Stimulated activated naive B cell treated with anti-CD40 and anti-IgM and Interleukin-4, amounts not matched to agents 10 μg/mL and 1 μg/mL and 100 μg/mL, for 72 hours (primary cell): ENCODE data around the gene TWIST2.
A peak's percentile ranks its signal among the peaks of the same experiment; 100 is the strongest.

ENCODE experiments used
- ATAC-seq, 2 donors: fragments of 150-1000 bp; cut with Tn5 transposase; replicated peaks; 2 replicates each; pipeline ENCODE4 v1.10.0; 2021; ENCODE audit warnings: moderate library complexity in 1 of 2
- DNase-seq: peaks from one replicate; pipeline ENCODE4 v3.0.0; 2021
- H3K27ac Mint-ChIP-seq: one replicate; pipeline ENCODE4 v1.8.0; 2022; ENCODE audit warnings: mild to moderate bottlenecking, mixed read lengths
- H3K27me3 Mint-ChIP-seq, 2 donors: one replicate each; pipeline ENCODE4 v1.8.0; 2022; ENCODE audit warnings: mixed read lengths in 2 of 2
- H3K36me3 Mint-ChIP-seq, 2 donors: one replicate each; pipeline ENCODE4 v1.8.0; 2022; ENCODE audit warnings: mixed read lengths in 2 of 2, mild to moderate bottlenecking in 1 of 2
- H3K4me1 Mint-ChIP-seq, 2 donors: one replicate each; pipeline ENCODE4 v1.8.0; 2022; ENCODE audit warnings: mixed read lengths in 2 of 2, mild to moderate bottlenecking in 1 of 2
- H3K4me3 Mint-ChIP-seq, 2 donors: one replicate each; pipeline ENCODE4 v1.8.0; 2022; ENCODE audit warnings: mild to moderate bottlenecking in 2 of 2, mixed read lengths in 2 of 2, moderate library complexity in 1 of 2
- H3K9me3 Mint-ChIP-seq, 2 donors: one replicate each; pipeline ENCODE4 v1.8.0; 2022; ENCODE audit warnings: mixed read lengths in 2 of 2, mild to moderate bottlenecking in 1 of 2

TWIST2 gene

DNA sequence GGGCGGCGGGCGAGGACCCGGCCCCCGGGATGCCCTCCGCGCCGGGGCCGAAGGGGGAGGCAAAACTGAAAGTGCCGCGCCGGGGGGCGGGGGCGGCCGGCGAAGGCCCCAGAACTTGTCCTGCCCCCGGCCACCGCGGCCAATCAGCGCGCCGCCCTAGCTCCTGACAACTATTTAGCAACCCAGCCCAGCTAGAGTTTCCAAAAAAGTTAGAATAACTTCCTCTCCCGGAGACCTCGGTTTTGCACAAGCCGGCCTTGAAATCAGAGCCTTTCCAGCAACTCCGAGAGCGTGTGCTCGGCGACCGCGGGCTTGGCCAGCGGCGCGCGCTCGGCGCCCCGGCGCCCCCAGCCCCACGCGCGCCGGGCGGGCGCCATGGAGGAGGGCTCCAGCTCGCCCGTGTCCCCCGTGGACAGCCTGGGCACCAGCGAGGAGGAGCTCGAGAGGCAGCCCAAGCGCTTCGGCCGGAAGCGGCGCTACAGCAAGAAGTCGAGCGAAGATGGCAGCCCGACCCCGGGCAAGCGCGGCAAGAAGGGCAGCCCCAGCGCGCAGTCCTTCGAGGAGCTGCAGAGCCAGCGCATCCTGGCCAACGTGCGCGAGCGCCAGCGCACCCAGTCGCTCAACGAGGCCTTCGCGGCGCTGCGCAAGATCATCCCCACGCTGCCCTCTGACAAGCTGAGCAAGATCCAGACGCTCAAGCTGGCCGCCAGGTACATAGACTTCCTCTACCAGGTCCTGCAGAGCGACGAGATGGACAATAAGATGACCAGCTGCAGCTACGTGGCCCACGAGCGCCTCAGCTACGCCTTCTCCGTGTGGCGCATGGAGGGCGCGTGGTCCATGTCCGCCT, at the start of gene TWIST2:
TSS of gene TWIST2 (plus strand) at position 245 of the 850 bp plus-strand sequence. CDS start at position 376, 131 bp downstream.
- ATAC-seq, result no peak
- H3K4me3 Mint-ChIP-seq, result peak within 1 kb of the TSS in 1 of 2 donors; percentile 14
- peaks cover 20 to 46% of the 10 kb centered on the region in 2 donors for H3K27me3 Mint-ChIP-seq

DNA sequence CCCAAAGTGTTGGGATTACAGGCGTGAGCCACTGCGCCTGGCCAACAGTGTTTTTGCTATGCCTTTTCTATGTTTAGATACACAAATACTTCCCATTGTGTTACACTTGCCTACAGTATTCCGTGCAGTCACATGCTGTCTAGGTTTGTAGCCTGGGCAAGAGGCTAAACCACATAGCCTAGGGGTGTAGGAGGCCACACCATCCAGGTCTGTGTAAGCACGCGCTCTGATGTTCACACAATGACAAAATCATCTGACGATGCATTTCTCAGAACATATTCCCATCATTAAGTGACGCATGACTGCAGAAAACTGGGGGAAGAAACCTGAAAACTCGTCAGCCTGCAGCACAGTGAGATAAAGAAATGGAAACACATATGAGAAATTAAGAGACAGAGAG, 46.1 kb upstream of the TWIST2 start:
- H3K4me3 Mint-ChIP-seq, result no peak overlapping the region
- no peak overlapping the region for H3K27ac Mint-ChIP-seq
- peaks cover 8 to 16% of the 10 kb centered on the region in 2 donors for H3K27me3 Mint-ChIP-seq
- no peaks in the 10 kb centered on the region for H3K9me3 Mint-ChIP-seq
- DNase-seq, result no peak
- H3K36me3 Mint-ChIP-seq, result no peaks in the 10 kb centered on the region
- ATAC-seq, result no peak
- no peaks in the 10 kb centered on the region for H3K4me1 Mint-ChIP-seq

More for the DNA sequence above, at the start of gene TWIST2:
- Mint-ChIP-seq H3K4me1 (no peaks in the 10 kb centered on the region), H3K36me3 (no peaks in the 10 kb centered on the region), H3K9me3 (no peaks in the 10 kb centered on the region), H3K27ac (no peak within 1 kb of the TSS)
- DNase-seq, result no peak

DNA sequence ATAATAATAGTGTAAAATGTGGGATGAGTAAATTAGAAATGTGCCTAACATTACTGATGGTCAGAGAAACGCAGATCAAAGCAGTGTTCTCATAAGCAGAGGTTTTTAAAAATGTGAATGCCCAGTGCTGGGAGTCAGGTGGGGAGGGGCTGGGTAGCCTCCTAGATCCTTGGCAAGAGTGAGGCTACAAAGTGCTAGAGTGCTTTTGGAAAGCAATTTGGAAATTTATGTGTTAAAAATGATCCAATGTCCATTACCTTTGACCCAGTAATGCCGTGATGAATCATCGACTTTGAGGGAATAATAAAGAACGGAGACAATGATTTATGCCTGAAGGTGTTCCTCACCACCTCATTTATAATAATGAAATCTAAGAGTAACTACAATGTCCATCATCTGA, 44.9 kb upstream of the TWIST2 start:
- Mint-ChIP-seq H3K27me3 (peaks cover 8 to 9% of the 10 kb centered on the region in 2 donors), H3K9me3 (no peaks in the 10 kb centered on the region), H3K36me3 (no peaks in the 10 kb centered on the region), H3K4me3 (no peak overlapping the region), H3K27ac (no peak overlapping the region), H3K4me1 (no peaks in the 10 kb centered on the region)
- ATAC-seq (no peak), DNase-seq (no peak)

DNA sequence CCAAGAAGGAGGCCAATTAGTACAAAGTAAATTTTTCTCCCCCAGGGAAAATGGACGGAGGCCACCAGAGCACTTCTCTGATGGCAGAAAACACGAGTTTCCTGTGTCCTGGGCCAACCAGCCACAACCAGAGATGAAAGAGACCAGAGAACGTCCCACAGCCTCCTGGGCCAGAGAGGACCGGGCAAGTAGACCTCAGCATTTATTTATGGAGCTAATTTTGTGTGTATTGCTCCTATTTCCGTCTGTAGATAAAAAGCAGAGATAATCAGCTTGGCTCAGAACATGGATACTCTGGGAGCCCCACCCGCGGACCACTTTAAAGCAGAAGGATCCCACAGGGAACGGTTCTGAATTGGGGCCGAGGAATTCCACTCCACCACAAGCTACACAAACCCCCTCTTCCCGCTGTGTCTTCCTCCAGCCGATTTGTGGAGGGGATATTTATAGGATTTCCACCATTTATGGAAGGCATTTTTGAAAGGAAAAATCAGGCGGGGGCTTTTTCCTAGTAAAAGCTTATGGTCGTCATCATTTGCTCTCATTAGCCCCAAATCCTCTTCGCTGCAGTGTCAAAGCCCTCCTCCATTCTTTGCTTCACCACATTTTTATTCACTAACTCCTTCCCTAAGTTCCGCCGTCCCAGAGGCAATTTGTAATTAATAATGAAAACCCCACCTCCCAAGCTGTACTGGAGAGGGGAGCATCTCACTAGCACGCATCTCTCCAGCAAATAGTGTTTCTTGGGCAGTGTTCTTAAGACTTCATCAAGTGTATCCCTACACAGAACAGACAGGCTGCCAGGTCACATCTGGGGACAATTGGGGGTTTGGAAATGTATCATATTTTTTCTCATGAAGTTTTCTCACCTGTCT, 43.7 kb upstream of the TWIST2 start:
- DNase-seq (no peak), ATAC-seq (no peak)
- Mint-ChIP-seq H3K9me3 (peaks cover 2 to 8% of the 10 kb centered on the region in 2 donors), H3K27ac (no peak overlapping the region), H3K4me3 (no peak overlapping the region), H3K36me3 (peaks cover 0 to 2% of the 10 kb centered on the region in 2 donors), H3K27me3 (peaks cover 8 to 9% of the 10 kb centered on the region in 2 donors), H3K4me1 (no peaks in the 10 kb centered on the region)

DNA sequence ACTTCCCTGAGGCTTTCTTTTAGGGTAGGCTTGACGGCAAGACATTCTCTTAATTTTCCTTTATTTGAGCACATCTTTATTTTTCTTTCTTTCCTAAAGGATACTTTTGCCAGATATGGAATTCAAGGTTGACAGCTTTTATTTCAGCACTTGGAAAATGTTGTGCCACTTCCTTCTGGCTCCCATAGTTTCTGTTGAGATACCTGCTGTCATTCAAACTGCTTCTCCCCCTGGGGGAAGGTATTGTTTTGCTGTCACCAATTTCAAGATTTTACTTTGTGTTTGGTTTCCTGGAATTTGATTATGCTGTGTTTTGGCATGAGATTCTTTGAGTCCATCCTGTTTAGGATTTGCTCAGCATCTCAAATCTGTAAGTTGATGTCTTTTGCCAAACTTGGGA, 39.1 kb upstream of the TWIST2 start:
- H3K36me3 Mint-ChIP-seq, result peaks cover 0 to 3% of the 10 kb centered on the region in 2 donors
- H3K27me3 Mint-ChIP-seq, result peaks cover 0 to 5% of the 10 kb centered on the region in 2 donors
- DNase-seq (no peak), ATAC-seq (no peak)
- no peaks in the 10 kb centered on the region for H3K4me1 Mint-ChIP-seq
- H3K4me3 Mint-ChIP-seq, result no peak overlapping the region
- peaks cover 3 to 9% of the 10 kb centered on the region in 2 donors for H3K9me3 Mint-ChIP-seq
- H3K27ac Mint-ChIP-seq, result no peak overlapping the region

DNA sequence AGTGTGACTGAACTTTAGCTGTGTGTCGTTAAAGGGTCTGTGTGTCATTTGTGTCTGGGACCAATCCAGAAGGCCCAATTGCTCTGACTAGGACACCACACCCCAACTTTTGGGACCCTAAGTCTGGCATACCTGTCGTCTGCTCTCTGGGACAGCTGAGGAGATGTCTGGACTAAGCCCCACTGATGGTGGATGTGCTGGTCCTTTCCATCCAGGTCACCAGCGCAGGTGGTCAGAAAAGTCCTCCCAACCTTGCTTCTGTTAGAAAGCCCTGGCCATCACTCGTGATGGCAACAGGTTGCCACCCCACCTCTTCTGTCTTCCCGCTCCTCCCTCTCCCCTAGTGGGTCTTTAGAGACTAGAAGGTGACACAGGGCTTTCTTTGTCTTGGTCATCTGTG, 37.6 kb upstream of the TWIST2 start:
- DNase-seq, result no peak
- no peak overlapping the region for H3K27ac Mint-ChIP-seq
- peaks cover 3 to 9% of the 10 kb centered on the region in 2 donors for H3K9me3 Mint-ChIP-seq
- H3K27me3 Mint-ChIP-seq, result peaks cover 8 to 11% of the 10 kb centered on the region in 2 donors
- H3K4me1 Mint-ChIP-seq, result no peaks in the 10 kb centered on the region
- peaks cover 0 to 3% of the 10 kb centered on the region in 2 donors for H3K36me3 Mint-ChIP-seq
- no peak overlapping the region for H3K4me3 Mint-ChIP-seq
- no peak for ATAC-seq

DNA sequence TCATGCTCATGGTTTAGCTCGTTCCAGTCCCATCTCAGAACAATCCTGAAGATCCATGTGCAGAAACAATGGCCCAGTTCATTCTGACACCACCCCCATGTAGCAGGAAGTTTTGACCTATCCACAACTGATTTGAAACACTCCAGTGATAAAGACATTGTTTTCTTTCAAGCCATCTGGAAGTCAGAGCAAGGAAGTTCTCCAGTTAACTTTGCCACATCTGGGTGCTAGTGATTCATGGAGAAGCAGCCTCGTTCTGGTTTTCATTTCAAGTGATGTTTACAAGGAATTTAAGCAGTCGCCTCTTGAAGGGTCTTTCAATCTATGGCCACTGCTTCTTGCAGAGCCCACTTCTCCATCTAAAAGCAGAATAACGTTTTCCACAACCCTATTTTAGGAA, 36.6 kb upstream of the TWIST2 start:
- peaks cover 0 to 3% of the 10 kb centered on the region in 2 donors for H3K36me3 Mint-ChIP-seq
- DNase-seq (no peak), ATAC-seq (no peak)
- no peak overlapping the region for H3K4me3 Mint-ChIP-seq
- peaks cover 3 to 9% of the 10 kb centered on the region in 2 donors for H3K9me3 Mint-ChIP-seq
- no peaks in the 10 kb centered on the region for H3K4me1 Mint-ChIP-seq
- H3K27me3 Mint-ChIP-seq, result peaks cover 8 to 11% of the 10 kb centered on the region in 2 donors
- no peak overlapping the region for H3K27ac Mint-ChIP-seq

DNA sequence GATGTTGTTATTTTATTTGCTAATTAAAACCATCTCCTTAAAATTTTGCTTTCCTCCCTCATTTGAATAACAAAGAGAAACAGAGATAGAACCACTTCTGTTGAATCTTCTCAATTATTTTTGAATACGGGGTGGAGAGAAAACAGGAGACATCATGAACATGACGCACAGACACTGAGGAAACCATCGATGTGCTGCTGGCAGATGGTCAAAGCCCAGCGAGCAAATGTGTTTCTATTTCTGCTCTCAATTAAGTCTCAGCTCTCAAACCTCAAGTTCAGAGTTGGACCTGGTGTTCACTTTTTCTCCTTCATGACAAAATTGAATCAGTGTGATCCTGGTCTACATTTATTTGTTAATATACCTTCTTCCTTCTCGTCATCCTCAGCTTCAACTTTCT, 36.1 kb upstream of the TWIST2 start:
- H3K9me3 Mint-ChIP-seq, result peaks cover 3 to 9% of the 10 kb centered on the region in 2 donors
- H3K4me3 Mint-ChIP-seq, result no peak overlapping the region
- H3K27ac Mint-ChIP-seq, result no peak overlapping the region
- H3K36me3 Mint-ChIP-seq, result peaks cover 0 to 3% of the 10 kb centered on the region in 2 donors
- H3K4me1 Mint-ChIP-seq, result no peaks in the 10 kb centered on the region
- DNase-seq, result no peak
- no peak for ATAC-seq
- H3K27me3 Mint-ChIP-seq, result peaks cover 11 to 12% of the 10 kb centered on the region in 2 donors

DNA sequence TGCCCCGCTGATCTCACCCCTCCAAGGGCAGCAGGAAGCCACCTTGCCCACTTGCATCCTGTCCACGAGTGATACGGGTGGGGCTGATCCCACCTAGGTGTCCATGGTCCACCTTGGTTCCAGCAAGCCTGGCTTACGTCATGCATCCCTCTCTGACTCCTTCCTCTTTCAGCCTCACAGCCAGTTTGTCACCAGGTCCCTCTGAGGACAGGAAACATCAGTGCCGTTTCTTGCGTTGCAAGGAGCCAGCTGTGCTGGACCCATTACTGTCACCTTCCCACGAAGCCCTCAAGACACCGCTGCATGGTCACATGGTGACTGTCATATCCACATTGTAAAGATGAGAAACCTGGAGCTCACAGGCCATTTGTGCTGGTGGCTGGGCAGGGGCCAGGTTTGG, 34.8 kb upstream of the TWIST2 start:
- H3K4me3 Mint-ChIP-seq, result no peak overlapping the region
- peaks cover 19 to 25% of the 10 kb centered on the region in 2 donors for H3K27me3 Mint-ChIP-seq
- DNase-seq (no peak), ATAC-seq (no peak)
- peaks cover 0 to 3% of the 10 kb centered on the region in 2 donors for H3K36me3 Mint-ChIP-seq
- no peaks in the 10 kb centered on the region for H3K4me1 Mint-ChIP-seq
- H3K9me3 Mint-ChIP-seq, result peaks cover 3 to 9% of the 10 kb centered on the region in 2 donors
- H3K27ac Mint-ChIP-seq, result no peak overlapping the region

DNA sequence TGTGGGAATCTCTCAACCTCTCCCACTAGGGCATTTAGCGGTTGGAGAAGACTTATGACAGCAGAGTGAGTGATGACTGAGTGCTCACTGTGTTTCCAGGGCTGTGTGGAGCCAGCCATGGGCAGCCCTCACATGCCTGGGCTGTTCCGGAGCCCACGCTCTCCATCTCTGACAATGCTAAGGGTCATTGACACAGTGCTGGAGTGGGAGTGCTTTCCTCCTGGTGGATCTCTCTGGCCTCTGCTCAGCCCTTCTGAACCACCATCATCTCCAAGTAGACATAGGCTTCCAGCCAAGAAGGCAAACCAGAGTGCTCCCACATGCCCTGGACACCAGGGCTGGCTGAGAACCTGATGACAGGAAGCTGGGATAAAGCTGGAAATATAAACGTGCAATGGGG, 33.1 kb upstream of the TWIST2 start:
- peaks cover 28 to 40% of the 10 kb centered on the region in 2 donors for H3K27me3 Mint-ChIP-seq
- no peaks in the 10 kb centered on the region for H3K36me3 Mint-ChIP-seq
- DNase-seq, result no peak
- no peak for ATAC-seq
- H3K4me3 Mint-ChIP-seq, result no peak overlapping the region
- H3K9me3 Mint-ChIP-seq, result peaks cover 1 to 5% of the 10 kb centered on the region in 2 donors
- H3K4me1 Mint-ChIP-seq, result no peaks in the 10 kb centered on the region
- H3K27ac Mint-ChIP-seq, result no peak overlapping the region

DNA sequence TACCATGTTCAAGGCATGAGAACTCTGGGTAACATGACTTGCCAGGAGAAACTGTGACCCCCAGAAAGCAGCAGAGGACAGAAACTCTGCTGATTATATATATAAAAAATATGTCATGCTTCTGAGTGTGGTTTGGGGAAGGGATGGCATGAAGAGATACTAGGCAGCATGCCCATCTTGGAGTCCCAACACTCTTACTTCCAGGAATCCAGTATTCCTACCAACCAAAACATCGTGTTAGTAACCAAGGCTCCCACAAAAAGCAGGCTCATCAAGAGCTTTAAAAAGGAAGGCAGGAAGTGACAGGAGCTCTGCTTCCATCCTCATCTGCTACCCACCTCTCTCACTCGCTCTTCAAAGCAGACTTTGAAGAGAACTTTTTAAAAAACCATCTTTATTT, 31.6 kb upstream of the TWIST2 start:
- Mint-ChIP-seq H3K27me3 (peaks cover 33 to 47% of the 10 kb centered on the region in 2 donors), H3K4me1 (no peaks in the 10 kb centered on the region), H3K27ac (no peak overlapping the region), H3K4me3 (no peak overlapping the region), H3K9me3 (peaks cover 5% of the 10 kb centered on the region in 2 donors), H3K36me3 (no peaks in the 10 kb centered on the region)
- ATAC-seq (no peak), DNase-seq (no peak)

DNA sequence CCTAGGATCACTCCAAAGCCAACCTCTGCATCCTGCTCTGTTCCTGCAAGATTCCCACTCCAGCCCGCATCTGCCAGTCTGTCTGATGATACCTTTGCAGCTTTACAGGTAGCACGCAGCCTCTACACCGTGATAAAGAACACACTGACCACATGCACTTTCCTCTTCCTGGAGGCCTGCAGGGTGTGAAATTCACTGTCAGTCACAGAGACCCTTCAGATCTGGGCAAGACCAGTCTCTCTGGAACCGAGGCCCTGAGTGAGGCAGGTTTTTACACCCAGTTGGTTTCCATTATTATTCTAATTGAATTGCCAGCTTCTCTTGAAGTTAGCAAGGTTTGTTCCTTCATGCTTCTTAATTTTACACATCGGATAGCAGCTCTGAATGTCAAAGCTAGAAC, 30.5 kb upstream of the TWIST2 start:
- Mint-ChIP-seq H3K36me3 (no peaks in the 10 kb centered on the region), H3K27ac (no peak overlapping the region), H3K9me3 (peaks cover 5 to 8% of the 10 kb centered on the region in 2 donors), H3K27me3 (peaks cover 36 to 47% of the 10 kb centered on the region in 2 donors), H3K4me1 (no peaks in the 10 kb centered on the region), H3K4me3 (no peak overlapping the region)
- DNase-seq (no peak), ATAC-seq (no peak)

DNA sequence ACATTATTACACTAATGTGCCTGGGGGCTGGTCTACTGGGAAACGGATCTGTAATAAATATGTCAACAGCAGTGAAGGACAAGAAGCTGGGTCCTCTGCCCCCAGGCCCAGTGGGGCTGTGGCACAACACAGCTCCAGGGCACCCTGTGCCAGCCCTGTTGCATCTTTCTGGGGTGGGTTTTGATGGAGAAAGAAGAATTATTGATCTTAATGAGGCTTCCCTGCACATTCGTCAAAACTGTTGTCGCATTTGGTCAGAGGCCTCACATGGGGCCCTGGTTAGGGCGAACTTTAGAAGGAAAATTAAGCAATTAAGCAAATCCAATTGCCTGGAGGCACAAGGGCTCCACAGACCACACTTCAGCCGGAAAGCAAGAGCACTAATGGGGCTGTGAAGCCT, 30.0 kb upstream of the TWIST2 start:
- H3K4me3 Mint-ChIP-seq, result no peak overlapping the region
- no peak for ATAC-seq
- H3K27me3 Mint-ChIP-seq, result peaks cover 36 to 47% of the 10 kb centered on the region in 2 donors
- H3K4me1 Mint-ChIP-seq, result no peaks in the 10 kb centered on the region
- DNase-seq, result no peak
- no peak overlapping the region for H3K27ac Mint-ChIP-seq
- peaks cover 5 to 8% of the 10 kb centered on the region in 2 donors for H3K9me3 Mint-ChIP-seq
- no peaks in the 10 kb centered on the region for H3K36me3 Mint-ChIP-seq

DNA sequence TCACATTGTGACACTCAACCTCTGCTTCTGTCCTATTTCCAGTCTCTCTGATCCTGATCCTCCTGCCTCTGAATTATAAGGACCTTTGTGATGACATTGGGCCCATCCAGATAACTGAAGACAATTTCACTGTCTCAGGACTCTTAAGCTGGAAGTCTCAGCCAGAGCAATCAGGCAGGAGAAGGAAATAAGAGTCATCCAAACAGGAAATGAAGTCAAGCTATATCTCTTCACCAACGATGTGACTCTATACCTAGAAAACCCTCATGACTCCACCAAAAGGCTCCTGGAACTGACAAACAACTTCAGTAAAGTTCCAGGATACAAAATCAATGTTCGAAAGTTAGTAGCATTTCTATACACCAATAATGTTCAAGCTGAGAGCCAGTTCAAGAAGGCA, 29.3 kb upstream of the TWIST2 start:
- Mint-ChIP-seq H3K27ac (no peak overlapping the region), H3K4me1 (no peaks in the 10 kb centered on the region), H3K9me3 (peaks cover 8% of the 10 kb centered on the region in 2 donors), H3K36me3 (no peaks in the 10 kb centered on the region), H3K27me3 (peaks cover 38 to 47% of the 10 kb centered on the region in 2 donors), H3K4me3 (no peak overlapping the region)
- no peak for ATAC-seq
- no peak for DNase-seq
